Measurements from ENCODE around the gene SLC35F3. TPM values are rescaled to one million over a fixed set of nuclear protein-coding genes. Genes with fewer than 3 reads are reported as not detected.
"Not testable (repeated sequence)": the region's sequence is repeated elsewhere in the genome, so short reads cannot be mapped to it uniquely, and the experiment has no call there.

SLC35F3 gene
- total RNA-seq, 1 donor from 2014 or later, result not detected

DNA sequence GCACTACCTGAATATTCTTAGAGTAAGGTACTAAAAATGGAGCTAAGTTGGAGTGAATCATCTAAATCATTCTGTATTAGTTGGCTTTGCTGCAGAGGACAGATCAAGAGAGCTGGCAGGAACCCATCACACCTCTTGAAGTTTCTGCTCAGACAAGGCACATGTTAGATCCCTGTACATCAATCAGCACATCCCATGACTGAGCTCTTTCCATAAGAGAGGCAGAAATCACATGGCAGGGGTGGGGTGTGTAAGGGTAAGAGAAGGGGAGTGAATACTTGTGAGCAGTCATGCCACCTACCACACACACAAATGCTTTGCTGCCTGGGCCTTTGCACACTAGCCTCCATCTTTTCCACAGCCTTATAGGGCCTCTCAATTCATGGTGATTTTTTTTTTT is 214.4 kb downstream of the SLC35F3 start:
- H3K9me3 Mint-ChIP-seq, result no peaks in the 10 kb centered on the region
- intact Hi-C loops (cut with micrococcal nuclease), result loop anchor here (10.0 kb wide), 1 partner anchor 1666 kb away; no protein-coding TSS in a partner anchor
- H3K4me3 Mint-ChIP-seq, result no peak overlapping the region
- ChIA-PET CTCF (no interaction called here), POLR2A (interaction anchor here (0.6 kb wide), 1 partner anchor 195 kb away, joined by 4 read pairs; no protein-coding TSS in a partner anchor)
- no peak overlapping the region for H3K27ac Mint-ChIP-seq
- H3K4me1 Mint-ChIP-seq, result peaks cover 4% of the 10 kb centered on the region
- no peaks in the 10 kb centered on the region for H3K36me3 Mint-ChIP-seq (ENCODE audit: low read depth)
- no peak for DNase-seq
- H3K27me3 Mint-ChIP-seq, result peaks cover 10% of the 10 kb centered on the region
- TF ChIP-seq, protein P1, sequence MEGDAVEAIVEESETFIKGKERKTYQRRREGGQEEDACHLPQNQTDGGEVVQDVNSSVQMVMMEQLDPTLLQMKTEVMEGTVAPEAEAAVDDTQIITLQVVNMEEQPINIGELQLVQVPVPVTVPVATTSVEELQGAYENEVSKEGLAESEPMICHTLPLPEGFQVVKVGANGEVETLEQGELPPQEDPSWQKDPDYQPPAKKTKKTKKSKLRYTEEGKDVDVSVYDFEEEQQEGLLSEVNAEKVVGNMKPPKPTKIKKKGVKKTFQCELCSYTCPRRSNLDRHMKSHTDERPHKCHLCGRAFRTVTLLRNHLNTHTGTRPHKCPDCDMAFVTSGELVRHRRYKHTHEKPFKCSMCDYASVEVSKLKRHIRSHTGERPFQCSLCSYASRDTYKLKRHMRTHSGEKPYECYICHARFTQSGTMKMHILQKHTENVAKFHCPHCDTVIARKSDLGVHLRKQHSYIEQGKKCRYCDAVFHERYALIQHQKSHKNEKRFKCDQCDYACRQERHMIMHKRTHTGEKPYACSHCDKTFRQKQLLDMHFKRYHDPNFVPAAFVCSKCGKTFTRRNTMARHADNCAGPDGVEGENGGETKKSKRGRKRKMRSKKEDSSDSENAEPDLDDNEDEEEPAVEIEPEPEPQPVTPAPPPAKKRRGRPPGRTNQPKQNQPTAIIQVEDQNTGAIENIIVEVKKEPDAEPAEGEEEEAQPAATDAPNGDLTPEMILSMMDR (IDR thresholded peaks at IDR 0.05), result no peak
- no peak for ATAC-seq (ENCODE audit: low read depth)

DNA sequence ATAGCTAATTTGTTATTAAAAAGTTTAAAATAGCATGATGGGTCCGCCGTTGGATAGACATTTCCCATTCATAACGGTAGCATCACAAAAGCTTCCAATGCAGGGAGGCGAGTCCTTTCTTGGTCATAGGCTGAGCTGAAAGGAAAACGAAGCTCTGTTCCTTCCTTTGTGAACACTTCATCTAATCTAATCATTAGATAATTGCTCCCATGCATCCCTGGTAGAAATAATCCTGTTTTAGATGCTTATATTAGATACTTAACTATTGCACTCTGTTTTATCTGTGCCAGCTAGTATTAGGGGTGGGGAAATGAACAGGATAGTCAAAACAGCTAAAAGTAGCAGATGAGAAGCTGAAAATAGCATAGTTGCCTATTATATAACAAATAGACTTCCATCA is 215.0 kb downstream of the SLC35F3 start:
- intact Hi-C loops (cut with micrococcal nuclease), result loop anchor here (10.0 kb wide), 1 partner anchor 1665 kb away; no protein-coding TSS in a partner anchor
- H3K27me3 Mint-ChIP-seq, result peaks cover 14% of the 10 kb centered on the region
- TF ChIP-seq, protein P1 (IDR thresholded peaks at IDR 0.05), result no peak
- DNase-seq (no peak), ATAC-seq (ENCODE audit: low read depth) (no peak)
- H3K27ac Mint-ChIP-seq, result no peak overlapping the region
- ChIA-PET CTCF (no interaction called here), POLR2A (interaction anchor here (0.6 kb wide), 1 partner anchor 195 kb away, joined by 4 read pairs; no protein-coding TSS in a partner anchor)
- no peak overlapping the region for H3K4me3 Mint-ChIP-seq
- no peaks in the 10 kb centered on the region for H3K9me3 Mint-ChIP-seq
- peaks cover 4% of the 10 kb centered on the region for H3K4me1 Mint-ChIP-seq
- H3K36me3 Mint-ChIP-seq (ENCODE audit: low read depth), result no peaks in the 10 kb centered on the region

DNA sequence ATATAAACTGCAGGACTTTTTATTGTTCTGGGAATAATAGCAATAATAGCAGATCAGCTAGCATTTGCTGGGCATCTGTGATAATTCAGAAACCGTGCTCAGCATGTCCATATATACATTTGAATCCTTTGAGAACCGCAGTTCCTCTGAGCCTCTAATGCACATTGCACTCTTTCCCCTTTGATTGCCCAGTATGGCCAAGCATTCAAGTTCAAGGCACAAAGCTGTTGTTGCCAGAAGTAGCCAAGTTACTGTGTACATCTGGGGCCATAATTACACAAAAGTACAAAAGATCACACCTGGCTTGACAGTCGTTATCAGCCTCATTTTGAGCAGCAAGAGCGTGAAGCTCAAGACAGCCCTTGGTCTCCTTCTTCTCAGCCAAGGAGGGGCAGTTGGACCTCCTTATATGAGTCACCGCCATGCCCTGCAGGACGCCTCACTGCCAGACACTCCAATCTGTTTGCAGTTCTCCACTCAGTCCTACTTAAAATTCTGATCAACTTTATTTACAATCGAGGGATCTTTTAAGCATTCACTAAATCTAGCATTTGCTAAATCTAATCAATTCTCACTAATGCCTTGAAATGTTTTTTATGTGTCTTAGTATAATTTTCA is 216.0 kb downstream of the SLC35F3 start:
- Mint-ChIP-seq H3K36me3 (ENCODE audit: low read depth) (no peaks in the 10 kb centered on the region), H3K4me1 (no peaks in the 10 kb centered on the region), H3K9me3 (no peaks in the 10 kb centered on the region), H3K27ac (no peak overlapping the region), H3K4me3 (no peak overlapping the region), H3K27me3 (peaks cover 19% of the 10 kb centered on the region)
- intact Hi-C loops (cut with micrococcal nuclease), result no loop called here
- no peak for ATAC-seq (ENCODE audit: low read depth)
- CTCF ChIA-PET, result no interaction called here
- TF ChIP-seq, protein P1 (IDR thresholded peaks at IDR 0.05), result no peak
- POLR2A ChIA-PET, result no interaction called here
- no peak for DNase-seq

DNA sequence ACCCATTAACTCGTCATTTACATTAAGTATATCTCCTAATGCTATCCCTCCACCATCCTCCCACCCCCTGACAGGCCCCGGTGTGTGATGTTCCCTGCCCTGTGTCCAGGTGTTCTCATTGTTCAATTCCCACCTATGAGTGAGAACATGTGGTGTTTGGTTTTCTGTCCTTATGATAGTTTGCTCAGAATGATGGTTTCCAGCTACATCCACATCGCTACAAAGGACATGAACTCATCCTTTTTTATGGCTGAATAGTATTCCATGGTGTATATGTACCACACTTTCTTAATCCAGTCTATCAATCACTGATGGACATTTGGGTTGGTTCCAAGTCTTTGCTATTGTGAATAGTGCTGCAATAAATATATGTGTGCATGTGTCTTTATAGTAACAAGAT is 217.2 kb downstream of the SLC35F3 start:
- H3K4me1 Mint-ChIP-seq; DNase-seq; H3K36me3 Mint-ChIP-seq (ENCODE audit: low read depth); H3K9me3 Mint-ChIP-seq; H3K27ac Mint-ChIP-seq; CTCF ChIA-PET; ATAC-seq (ENCODE audit: low read depth); intact Hi-C loops (cut with micrococcal nuclease); POLR2A ChIA-PET; H3K4me3 Mint-ChIP-seq: not testable (repeated sequence)
- peaks cover 23% of the 10 kb centered on the region for H3K27me3 Mint-ChIP-seq

DNA sequence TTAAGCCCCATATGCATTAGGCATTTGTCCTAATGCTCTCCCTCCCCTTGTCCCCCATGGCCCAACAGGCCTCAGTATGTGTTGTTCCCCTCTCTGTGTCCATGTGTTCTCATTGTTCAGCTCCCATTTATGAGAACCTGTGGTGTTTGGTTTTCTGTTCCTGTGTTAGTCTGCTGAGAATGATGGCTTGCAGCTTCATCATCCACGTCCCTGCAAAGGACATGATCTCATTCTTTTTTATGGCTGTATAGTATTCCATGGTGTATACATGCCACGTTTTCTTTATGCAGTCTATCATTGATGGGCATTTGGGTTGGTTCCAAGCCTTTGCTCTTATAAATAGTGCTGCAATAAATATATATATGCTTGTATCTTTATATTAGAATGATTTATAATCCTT is 218.1 kb downstream of the SLC35F3 start:
- ATAC-seq (ENCODE audit: low read depth); H3K4me3 Mint-ChIP-seq; CTCF ChIA-PET; POLR2A ChIA-PET; H3K4me1 Mint-ChIP-seq; H3K9me3 Mint-ChIP-seq; DNase-seq; H3K27ac Mint-ChIP-seq; H3K36me3 Mint-ChIP-seq (ENCODE audit: low read depth); intact Hi-C loops (cut with micrococcal nuclease): not testable (repeated sequence)
- H3K27me3 Mint-ChIP-seq, result peaks cover 23% of the 10 kb centered on the region

DNA sequence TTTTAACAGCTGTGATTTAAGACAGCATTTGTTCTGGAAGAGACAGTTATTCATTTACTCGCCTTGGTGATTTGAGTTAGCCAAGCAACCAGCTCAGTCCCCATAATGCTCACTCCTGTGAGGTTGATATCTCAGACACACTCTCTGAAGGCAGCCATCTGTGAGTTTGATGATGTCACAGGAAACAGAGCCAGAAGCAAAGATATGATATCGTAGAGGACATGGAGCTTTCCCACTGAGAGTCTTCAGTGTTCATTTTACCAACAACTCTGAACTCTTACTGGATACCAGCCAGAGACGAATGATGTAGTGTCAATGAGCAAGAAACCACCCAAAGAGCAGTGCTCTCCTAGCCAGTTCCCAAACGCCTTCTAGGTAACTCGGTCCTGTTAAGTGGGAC is 219.4 kb downstream of the SLC35F3 start:
- TF ChIP-seq, protein P1 (IDR thresholded peaks at IDR 0.05), result no peak
- intact Hi-C loops (cut with micrococcal nuclease), result no loop called here
- Mint-ChIP-seq H3K4me3 (no peak overlapping the region), H3K27ac (no peak overlapping the region), H3K4me1 (no peaks in the 10 kb centered on the region), H3K27me3 (peaks cover 23% of the 10 kb centered on the region), H3K9me3 (no peaks in the 10 kb centered on the region), H3K36me3 (ENCODE audit: low read depth) (no peaks in the 10 kb centered on the region)
- DNase-seq (no peak), ATAC-seq (ENCODE audit: low read depth) (no peak)
- ChIA-PET CTCF (interaction anchor here (1.3 to 1.9 kb wide), 2 partner anchors 10 to 186 kb away, joined by 4 to 6 read pairs; no protein-coding TSS in a partner anchor), POLR2A (no interaction called here)
